ENCODE results near the gene MX2. TPM values are rescaled to one million over a fixed set of nuclear protein-coding genes. Genes with fewer than 3 reads are reported as not detected.

Gene MX2
- total and polyA plus RNA-seq, 8 donors = 1.1 to 31.9 (median 1.9) TPM

DNA sequence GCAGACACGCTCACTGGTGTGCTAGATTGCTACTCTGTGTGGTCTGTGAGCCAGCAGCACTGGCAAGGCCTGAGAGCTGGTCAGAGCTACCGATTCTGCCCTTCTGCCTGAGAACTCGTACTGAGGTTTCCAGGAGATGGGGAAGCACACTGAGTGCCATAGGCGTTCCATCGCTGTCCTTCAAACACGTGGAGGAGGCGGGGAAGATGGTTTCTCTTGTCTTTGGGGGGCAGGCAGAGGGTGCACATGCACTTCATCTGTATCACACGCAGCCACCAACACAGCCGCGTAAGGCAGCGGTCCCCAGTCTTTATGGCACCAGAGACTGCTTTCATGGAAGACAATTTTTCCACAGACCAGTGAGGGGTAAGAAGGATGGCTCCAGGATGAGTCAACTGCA is 40.4 kb downstream of the MX2 start:
- TF ChIP-seq, protein P1, sequence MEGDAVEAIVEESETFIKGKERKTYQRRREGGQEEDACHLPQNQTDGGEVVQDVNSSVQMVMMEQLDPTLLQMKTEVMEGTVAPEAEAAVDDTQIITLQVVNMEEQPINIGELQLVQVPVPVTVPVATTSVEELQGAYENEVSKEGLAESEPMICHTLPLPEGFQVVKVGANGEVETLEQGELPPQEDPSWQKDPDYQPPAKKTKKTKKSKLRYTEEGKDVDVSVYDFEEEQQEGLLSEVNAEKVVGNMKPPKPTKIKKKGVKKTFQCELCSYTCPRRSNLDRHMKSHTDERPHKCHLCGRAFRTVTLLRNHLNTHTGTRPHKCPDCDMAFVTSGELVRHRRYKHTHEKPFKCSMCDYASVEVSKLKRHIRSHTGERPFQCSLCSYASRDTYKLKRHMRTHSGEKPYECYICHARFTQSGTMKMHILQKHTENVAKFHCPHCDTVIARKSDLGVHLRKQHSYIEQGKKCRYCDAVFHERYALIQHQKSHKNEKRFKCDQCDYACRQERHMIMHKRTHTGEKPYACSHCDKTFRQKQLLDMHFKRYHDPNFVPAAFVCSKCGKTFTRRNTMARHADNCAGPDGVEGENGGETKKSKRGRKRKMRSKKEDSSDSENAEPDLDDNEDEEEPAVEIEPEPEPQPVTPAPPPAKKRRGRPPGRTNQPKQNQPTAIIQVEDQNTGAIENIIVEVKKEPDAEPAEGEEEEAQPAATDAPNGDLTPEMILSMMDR (IDR thresholded peaks at IDR 0.05) = no peak
- H3K27me3 ChIP-seq = no peaks in the 10 kb centered on the region
- peaks cover 0 to 18% of the 10 kb centered on the region in 2 donors for H3K4me1 ChIP-seq
- H3K9me3 ChIP-seq = no peaks in the 10 kb centered on the region
- peaks cover 0 to 93% of the 10 kb centered on the region in 2 donors for H3K36me3 ChIP-seq
- intact Hi-C loops (cut with DNase I) = no loop called here
- ATAC-seq = no peak
- no peak overlapping the region for H3K4me3 ChIP-seq
- no peak for DNase-seq
- H3K27ac ChIP-seq = no peak overlapping the region

DNA sequence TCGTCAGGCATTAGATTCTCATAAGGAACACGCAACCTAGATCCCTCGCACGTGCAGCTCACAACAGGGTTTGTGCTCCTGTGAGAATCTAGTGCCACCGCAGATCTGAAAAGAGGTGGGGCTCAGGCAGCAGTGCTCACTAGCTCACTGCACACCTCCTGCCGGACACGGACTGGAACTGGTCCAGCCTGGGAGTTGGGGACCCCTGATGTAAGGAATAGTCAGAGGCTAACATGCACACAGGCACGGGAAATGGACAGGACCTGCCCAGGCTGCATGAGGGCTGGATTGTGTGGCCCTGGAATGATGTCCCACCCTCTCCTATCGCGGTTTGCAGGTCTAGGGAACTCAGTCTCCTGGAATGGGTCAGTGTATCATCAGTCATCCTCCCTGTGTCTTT is 41.0 kb downstream of the MX2 start:
- no peak for DNase-seq
- TF ChIP-seq, protein P1 (IDR thresholded peaks at IDR 0.05) = no peak
- no peaks in the 10 kb centered on the region for H3K27me3 ChIP-seq
- H3K27ac ChIP-seq = no peak overlapping the region
- intact Hi-C loops (cut with DNase I) = no loop called here
- H3K9me3 ChIP-seq = no peaks in the 10 kb centered on the region
- H3K36me3 ChIP-seq = peaks cover 0 to 93% of the 10 kb centered on the region in 2 donors
- H3K4me1 ChIP-seq = peaks cover 0 to 13% of the 10 kb centered on the region in 2 donors
- ATAC-seq = no peak
- no peak overlapping the region for H3K4me3 ChIP-seq

DNA sequence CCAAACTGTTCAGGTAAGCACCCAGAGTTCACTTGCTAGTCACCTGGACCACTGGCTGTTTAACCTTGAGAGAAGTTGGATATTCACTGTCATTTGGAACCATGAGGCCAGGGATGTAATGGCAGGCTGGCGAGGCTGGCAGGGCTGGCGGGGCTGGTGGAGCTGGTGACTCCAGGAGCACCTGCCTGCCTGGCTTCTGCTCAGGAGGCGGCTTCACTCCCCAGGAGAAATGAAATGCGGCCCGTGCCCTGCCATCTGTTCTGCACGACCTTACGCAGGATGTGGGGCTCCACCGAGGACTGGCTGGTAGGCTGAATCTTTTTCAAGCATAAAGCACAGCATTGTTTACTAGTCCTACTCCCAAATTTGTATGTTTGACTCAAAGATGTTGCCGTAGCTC is 41.5 kb downstream of the MX2 start:
- TF ChIP-seq, protein P1 (IDR thresholded peaks at IDR 0.05) = no peak
- Histone ChIP-seq H3K27me3 (no peaks in the 10 kb centered on the region), H3K4me1 (peaks cover 0 to 11% of the 10 kb centered on the region in 2 donors), H3K4me3 (no peak overlapping the region), H3K9me3 (no peaks in the 10 kb centered on the region), H3K36me3 (peaks cover 0 to 93% of the 10 kb centered on the region in 2 donors), H3K27ac (no peak overlapping the region)
- ATAC-seq (no peak), DNase-seq (no peak)
- intact Hi-C loops (cut with DNase I) = no loop called here

DNA sequence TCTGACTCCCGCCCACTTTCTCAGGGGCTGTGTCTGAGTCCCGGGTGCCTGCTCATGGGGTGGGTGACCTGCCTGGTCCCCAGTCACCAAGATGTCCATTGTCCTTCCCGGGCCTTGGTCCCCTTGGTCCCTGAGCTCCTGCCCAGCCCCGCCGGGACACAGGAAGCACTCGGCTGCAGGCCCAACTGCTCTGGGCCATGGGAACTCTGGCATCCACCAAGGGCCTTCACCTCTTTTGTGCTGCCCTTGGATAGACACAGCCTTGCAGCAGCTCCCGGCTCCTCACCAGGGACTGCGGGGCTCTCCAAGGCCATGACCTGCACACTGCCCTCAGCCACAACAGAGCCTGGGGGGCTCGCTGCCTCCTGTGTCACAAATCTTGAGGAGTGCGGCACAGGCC is 42.1 kb downstream of the MX2 start:
- Histone ChIP-seq H3K4me1 (peaks cover 0 to 11% of the 10 kb centered on the region in 2 donors), H3K27ac (no peak overlapping the region), H3K9me3 (no peaks in the 10 kb centered on the region), H3K27me3 (no peaks in the 10 kb centered on the region), H3K36me3 (peaks cover 0 to 93% of the 10 kb centered on the region in 2 donors), H3K4me3 (no peak overlapping the region)
- ATAC-seq = no peak
- TF ChIP-seq, protein P1 (IDR thresholded peaks at IDR 0.05) = no peak
- no peak for DNase-seq
- intact Hi-C loops (cut with DNase I) = no loop called here

DNA sequence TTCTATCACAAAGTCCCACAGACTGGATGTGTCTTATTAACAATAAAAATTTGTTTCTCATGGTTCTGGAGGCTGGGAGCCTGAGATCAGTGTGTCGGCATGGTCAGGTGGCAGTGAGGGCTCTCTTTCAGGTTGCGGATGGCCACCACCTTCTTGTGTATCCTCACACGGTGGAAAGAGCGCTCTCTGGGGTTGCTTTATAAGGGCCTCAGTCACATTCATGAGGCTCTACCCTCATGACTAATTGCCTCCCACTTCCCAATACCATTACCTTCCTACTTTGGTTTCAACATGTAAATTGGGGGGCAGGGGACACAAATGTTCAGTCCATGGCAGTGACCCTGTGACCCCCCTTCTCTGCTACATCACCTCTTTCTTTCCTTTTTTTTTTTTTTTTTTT is 43.5 kb downstream of the MX2 start:
- H3K27me3 ChIP-seq = no peaks in the 10 kb centered on the region
- TF ChIP-seq, protein P1 (IDR thresholded peaks at IDR 0.05) = no peak
- H3K27ac ChIP-seq = no peak overlapping the region
- no peaks in the 10 kb centered on the region for H3K9me3 ChIP-seq
- H3K4me1 ChIP-seq = peaks cover 0 to 11% of the 10 kb centered on the region in 2 donors
- no peak for DNase-seq
- ATAC-seq = no peak
- H3K4me3 ChIP-seq = no peak overlapping the region
- peaks cover 0 to 93% of the 10 kb centered on the region in 2 donors for H3K36me3 ChIP-seq
- intact Hi-C loops (cut with DNase I) = no loop called here

Data from left lung (tissue), 10 donors.